ENCODE data around the gene ZC2HC1C. TPM values are rescaled to one million over a fixed set of nuclear protein-coding genes. Genes with fewer than 3 reads are reported as not detected.

Gene ZC2HC1C
- polyA plus RNA-seq, 1 donor from 2014 or later = 3.9 TPM

- H3K4me3 ChIP-seq (ENCODE audit: low read length) = no peak overlapping the region
- no peaks in the 10 kb centered on the region for H3K79me2 ChIP-seq (replicated peaks; ENCODE audit: insufficient read depth, low read length)
- TF ChIP-seq MXI1 (conservative IDR thresholded peaks at IDR 0.05; ENCODE audit: poor library complexity, severe bottlenecking) (no peak), RAD21 (conservative IDR thresholded peaks at IDR 0.05) (no peak), REST (IDR thresholded peaks at IDR 0.05; ENCODE audit: borderline replicate concordance) (no peak), POLR2AphosphoS5 (IDR thresholded peaks at IDR 0.05) (no peak), SMC3 (conservative IDR thresholded peaks at IDR 0.05; ENCODE audit: poor library complexity) (no peak), EP300 (conservative IDR thresholded peaks at IDR 0.05; ENCODE audit: poor library complexity, severe bottlenecking) (no peak), EZH2 (IDR thresholded peaks at IDR 0.05; ENCODE audit: borderline replicate concordance, insufficient read depth, low read length, poor library complexity, severe bottlenecking) (no peak), CTCF (IDR thresholded peaks at IDR 0.05; ENCODE audit: poor library complexity, severe bottlenecking) (no peak), TAF1 (IDR thresholded peaks at IDR 0.05; ENCODE audit: low read depth) (no peak)
- H3K9me2 ChIP-seq (ENCODE audit: insufficient read depth, low read length) = no peaks in the 10 kb centered on the region
- no peak overlapping the region for H3K27ac ChIP-seq (ENCODE audit: low read length)
- H3K36me3 ChIP-seq (ENCODE audit: insufficient read depth, low read length) = no peaks in the 10 kb centered on the region
- no peak overlapping the region for H3K9ac ChIP-seq (ENCODE audit: low read length)
- H3F3A ChIP-seq (ENCODE audit: insufficient read depth, low read length, poor library complexity, severe bottlenecking) = no peaks in the 10 kb centered on the region
- H3K27me3 ChIP-seq (ENCODE audit: insufficient read depth, low read depth, low read length) = no peaks in the 10 kb centered on the region
- no peak overlapping the region for H2AFZ ChIP-seq (ENCODE audit: low read depth, low read length)
- H4K20me1 ChIP-seq (ENCODE audit: insufficient read depth) = no peaks in the 10 kb centered on the region
- no peaks in the 10 kb centered on the region for H3K9me3 ChIP-seq (ENCODE audit: low read length)
- H3K4me2 ChIP-seq (ENCODE audit: low read length) = no peak overlapping the region
These were observed 21.8 kb downstream of the ZC2HC1C start for GRCh38 chr14:75091251-75091650.

- Histone ChIP-seq H3K27me3 (ENCODE audit: insufficient read depth, low read depth, low read length) (no peaks in the 10 kb centered on the region), H2AFZ (ENCODE audit: low read depth, low read length) (no peak overlapping the region), H4K20me1 (ENCODE audit: insufficient read depth) (no peaks in the 10 kb centered on the region), H3K79me2 (replicated peaks; ENCODE audit: insufficient read depth, low read length) (no peaks in the 10 kb centered on the region), H3K4me3 (ENCODE audit: low read length) (no peak overlapping the region), H3K9me3 (ENCODE audit: low read length) (no peaks in the 10 kb centered on the region), H3K9ac (ENCODE audit: low read length) (no peak overlapping the region), H3K4me2 (ENCODE audit: low read length) (no peak overlapping the region), H3F3A (ENCODE audit: insufficient read depth, low read length, poor library complexity, severe bottlenecking) (no peaks in the 10 kb centered on the region), H3K9me2 (ENCODE audit: insufficient read depth, low read length) (no peaks in the 10 kb centered on the region), H3K27ac (ENCODE audit: low read length) (no peak overlapping the region), H3K36me3 (ENCODE audit: insufficient read depth, low read length) (no peaks in the 10 kb centered on the region)
- no peak for TF ChIP-seq MXI1 (conservative IDR thresholded peaks at IDR 0.05; ENCODE audit: poor library complexity, severe bottlenecking)
- no peak for TF ChIP-seq SMC3 (conservative IDR thresholded peaks at IDR 0.05; ENCODE audit: poor library complexity)
- no peak for TF ChIP-seq EP300 (conservative IDR thresholded peaks at IDR 0.05; ENCODE audit: poor library complexity, severe bottlenecking)
- TF ChIP-seq TAF1 (IDR thresholded peaks at IDR 0.05; ENCODE audit: low read depth) = no peak
- TF ChIP-seq CTCF (IDR thresholded peaks at IDR 0.05; ENCODE audit: poor library complexity, severe bottlenecking) = no peak
- TF ChIP-seq RAD21 (conservative IDR thresholded peaks at IDR 0.05) = no peak
- no peak for TF ChIP-seq REST (IDR thresholded peaks at IDR 0.05; ENCODE audit: borderline replicate concordance)
- no peak for TF ChIP-seq EZH2 (IDR thresholded peaks at IDR 0.05; ENCODE audit: borderline replicate concordance, insufficient read depth, low read length, poor library complexity, severe bottlenecking)
- TF ChIP-seq POLR2AphosphoS5 (IDR thresholded peaks at IDR 0.05) = no peak
These were observed 23.3 kb downstream of the ZC2HC1C start for GRCh38 chr14:75092698-75093097.
